ENCODE measurements around the gene SCN3B. TPM values are rescaled to one million over a fixed set of nuclear protein-coding genes. Genes with fewer than 3 reads are reported as not detected.

The SCN3B gene
- total and polyA plus RNA-seq, 2 of the 4 experiments (the other 2 are of a cell fraction) = under 0.01 to 0.03 TPM

DNA sequence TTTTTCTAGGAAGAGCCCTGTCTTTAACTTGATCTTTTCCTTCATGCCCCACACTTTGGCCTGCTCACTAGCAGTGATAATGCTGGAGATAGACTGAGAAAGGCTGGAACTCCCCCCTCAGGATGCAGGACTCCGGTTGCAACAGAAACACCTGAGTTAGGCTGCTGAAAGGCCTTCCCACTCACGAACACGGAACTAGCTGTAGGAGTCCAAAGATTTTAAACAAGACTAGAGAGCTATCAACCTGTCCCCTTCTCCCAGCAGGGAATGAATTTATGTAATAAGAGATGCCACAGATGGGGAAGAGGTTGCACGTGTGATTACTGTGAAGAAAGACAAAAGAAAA, 13.0 kb downstream of the SCN3B start:
- no peak overlapping the region for H3K4ac ChIP-seq (ENCODE audit: low read depth, low read length)
- H3K23ac ChIP-seq (ENCODE audit: low read depth, low read length) = no peak overlapping the region
- no peaks in the 10 kb centered on the region for H3K79me1 ChIP-seq (ENCODE audit: low read depth in 1 of 2, low read length in 2 of 2)
- no peaks in the 10 kb centered on the region for H3K4me1 ChIP-seq (ENCODE audit: control insufficient read depth, insufficient read depth, low read length)
- ChIA-PET POLR2A (ENCODE audit: unreplicated experiment) (no interaction called here), CTCF (interaction anchor here (1.0 to 1.4 kb wide), 3 partner anchors 10 to 66 kb away, joined by 3 to 4 read pairs (median 3); no protein-coding TSS in a partner anchor)
- H2AK9ac ChIP-seq (replicated peaks; ENCODE audit: low read depth, low read length, poor library complexity) = no peak overlapping the region
- dilution Hi-C loops (cut with HindIII; ENCODE audit: low sequenced_read_pairs, unreplicated experiment) (no loop called here), in situ Hi-C loops (cut with MboI; ENCODE audit: low sequenced_read_pairs) (no loop called here), intact Hi-C loops (cut with micrococcal nuclease) (loop anchor here (1.0 to 10.0 kb wide), 3 partner anchors 66 to 423 kb away; no protein-coding TSS in a partner anchor)
- no TSS peak for BruUV-seq (replicated peaks)
- H3K9me3 ChIP-seq (ENCODE audit: control insufficient read depth, insufficient read depth, low read length) = no peaks in the 10 kb centered on the region
- no peak overlapping the region for H3K4me2 ChIP-seq (ENCODE audit: low read depth, low read length)
- H3K36me3 ChIP-seq (ENCODE audit: control insufficient read depth, insufficient read depth, low read length) = no peaks in the 10 kb centered on the region
- no peak overlapping the region for H3K18ac ChIP-seq (ENCODE audit: low read depth, low read length)
- H2AFZ ChIP-seq (replicated peaks; ENCODE audit: low read length, poor library complexity) = no peak overlapping the region
- no peak overlapping the region for H2AK5ac ChIP-seq (ENCODE audit: low read depth, low read length)
- no peaks in the 10 kb centered on the region for H4K20me1 ChIP-seq (ENCODE audit: insufficient read depth, low read length)
- WGBS, 2 experiments (ENCODE audit: extremely low coverage in 2 of 2, insufficient read length in 1 of 2) = 27% methylated on average over 1 of the region's 4 CpGs; no CpG with 5 or more reads in 1 of the 2 experiments
- no peak overlapping the region for H3K4me3 ChIP-seq (ENCODE audit: insufficient read depth, low read depth, low read length)
- DNase-seq (no peak), ATAC-seq (ENCODE audit: low read depth) (no peak)
- no peak overlapping the region for H4K8ac ChIP-seq (ENCODE audit: low read depth in 2 of 2, low read length in 2 of 2)
- H4K91ac ChIP-seq (ENCODE audit: insufficient read depth, low read depth, low read length) = no peak overlapping the region
- H2BK15ac ChIP-seq (ENCODE audit: low read depth, low read length) = no peak overlapping the region
- no peak overlapping the region for H3K9ac ChIP-seq (ENCODE audit: low read depth, low read length)
- H3K27me3 ChIP-seq (ENCODE audit: control insufficient read depth, insufficient read depth, low read length) = peaks cover 50% of the 10 kb centered on the region
- H2BK20ac ChIP-seq (ENCODE audit: low read depth, low read length) = no peak overlapping the region
- no peaks in the 10 kb centered on the region for H3K9me1 ChIP-seq (ENCODE audit: insufficient read depth, low read length)
- H2BK120ac ChIP-seq (ENCODE audit: low read depth, low read length) = no peak overlapping the region
- TF ChIP-seq RFX5 (IDR thresholded peaks at IDR 0.05; ENCODE audit: low read depth, low read length) (no peak), BHLHE40 (IDR thresholded peaks at IDR 0.05; ENCODE audit: low read depth, low read length) (no peak), MAFK (IDR thresholded peaks at IDR 0.05; ENCODE audit: low read depth, low read length) (no peak), RCOR1 (IDR thresholded peaks at IDR 0.05; ENCODE audit: insufficient replicate concordance, low read length) (no peak), CHD1 (IDR thresholded peaks at IDR 0.05; ENCODE audit: low read depth, low read length) (no peak), CEBPB (IDR thresholded peaks at IDR 0.05; ENCODE audit: low read depth, low read length) (no peak), NFE2L2 (IDR thresholded peaks at IDR 0.05; ENCODE audit: low read depth, low read length) (no peak), POLR2A (IDR thresholded peaks at IDR 0.05; ENCODE audit: low read depth, low read length) (no peak), FOS (IDR thresholded peaks at IDR 0.05; ENCODE audit: low read depth, low read length) (no peak), MAZ (IDR thresholded peaks at IDR 0.05; ENCODE audit: borderline replicate concordance, low read depth, low read length) (no peak), SMC3 (IDR thresholded peaks at IDR 0.05; ENCODE audit: low read depth, low read length) (no peak), RAD21 (IDR thresholded peaks at IDR 0.05; ENCODE audit: low read length) (no peak), MXI1 (IDR thresholded peaks at IDR 0.05; ENCODE audit: borderline replicate concordance, low read depth, low read length) (no peak)
- TF ChIP-seq, protein P1, sequence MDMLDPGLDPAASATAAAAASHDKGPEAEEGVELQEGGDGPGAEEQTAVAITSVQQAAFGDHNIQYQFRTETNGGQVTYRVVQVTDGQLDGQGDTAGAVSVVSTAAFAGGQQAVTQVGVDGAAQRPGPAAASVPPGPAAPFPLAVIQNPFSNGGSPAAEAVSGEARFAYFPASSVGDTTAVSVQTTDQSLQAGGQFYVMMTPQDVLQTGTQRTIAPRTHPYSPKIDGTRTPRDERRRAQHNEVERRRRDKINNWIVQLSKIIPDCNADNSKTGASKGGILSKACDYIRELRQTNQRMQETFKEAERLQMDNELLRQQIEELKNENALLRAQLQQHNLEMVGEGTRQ (IDR thresholded peaks at IDR 0.05; ENCODE audit: low read depth, low read length) = no peak
- TF ChIP-seq, protein P2, sequence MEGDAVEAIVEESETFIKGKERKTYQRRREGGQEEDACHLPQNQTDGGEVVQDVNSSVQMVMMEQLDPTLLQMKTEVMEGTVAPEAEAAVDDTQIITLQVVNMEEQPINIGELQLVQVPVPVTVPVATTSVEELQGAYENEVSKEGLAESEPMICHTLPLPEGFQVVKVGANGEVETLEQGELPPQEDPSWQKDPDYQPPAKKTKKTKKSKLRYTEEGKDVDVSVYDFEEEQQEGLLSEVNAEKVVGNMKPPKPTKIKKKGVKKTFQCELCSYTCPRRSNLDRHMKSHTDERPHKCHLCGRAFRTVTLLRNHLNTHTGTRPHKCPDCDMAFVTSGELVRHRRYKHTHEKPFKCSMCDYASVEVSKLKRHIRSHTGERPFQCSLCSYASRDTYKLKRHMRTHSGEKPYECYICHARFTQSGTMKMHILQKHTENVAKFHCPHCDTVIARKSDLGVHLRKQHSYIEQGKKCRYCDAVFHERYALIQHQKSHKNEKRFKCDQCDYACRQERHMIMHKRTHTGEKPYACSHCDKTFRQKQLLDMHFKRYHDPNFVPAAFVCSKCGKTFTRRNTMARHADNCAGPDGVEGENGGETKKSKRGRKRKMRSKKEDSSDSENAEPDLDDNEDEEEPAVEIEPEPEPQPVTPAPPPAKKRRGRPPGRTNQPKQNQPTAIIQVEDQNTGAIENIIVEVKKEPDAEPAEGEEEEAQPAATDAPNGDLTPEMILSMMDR (conservative IDR thresholded peaks at IDR 0.05; ENCODE audit: low read depth, low read length) = no peak
- TF ChIP-seq, protein P3, sequence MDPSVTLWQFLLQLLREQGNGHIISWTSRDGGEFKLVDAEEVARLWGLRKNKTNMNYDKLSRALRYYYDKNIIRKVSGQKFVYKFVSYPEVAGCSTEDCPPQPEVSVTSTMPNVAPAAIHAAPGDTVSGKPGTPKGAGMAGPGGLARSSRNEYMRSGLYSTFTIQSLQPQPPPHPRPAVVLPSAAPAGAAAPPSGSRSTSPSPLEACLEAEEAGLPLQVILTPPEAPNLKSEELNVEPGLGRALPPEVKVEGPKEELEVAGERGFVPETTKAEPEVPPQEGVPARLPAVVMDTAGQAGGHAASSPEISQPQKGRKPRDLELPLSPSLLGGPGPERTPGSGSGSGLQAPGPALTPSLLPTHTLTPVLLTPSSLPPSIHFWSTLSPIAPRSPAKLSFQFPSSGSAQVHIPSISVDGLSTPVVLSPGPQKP (IDR thresholded peaks at IDR 0.05; ENCODE audit: borderline replicate concordance, low read depth, low read length) = no peak
- H2BK5ac ChIP-seq (ENCODE audit: low read depth, low read length, poor library complexity, severe bottlenecking) = no peak overlapping the region
- H3K27ac ChIP-seq (ENCODE audit: insufficient read depth, low read length) = no peak overlapping the region
- no peak overlapping the region for H4K5ac ChIP-seq (ENCODE audit: low read depth, low read length)
- H3K14ac ChIP-seq (replicated peaks; ENCODE audit: low read depth, low read length) = no peak overlapping the region
- H3K56ac ChIP-seq (ENCODE audit: extremely low read depth, insufficient read depth, low read length) = no peak overlapping the region
